D721Med (cell line): ENCODE measurements around the gene MAP3K10.

Experiments
- DNase-seq: peaks from one replicate; pipeline ENCODE4 v3.0.0; 2011; ENCODE audit warnings: low spot score; ENCODE audit not compliant: insufficient read length
- FAIRE-seq: peaks from 2 replicates; lab custom pipeline; 2011; peaks lifted over from hg19 to GRCh38; lab: Jason Lieb, UNC
- TF ChIP-seq, protein P1 (sequence below): IDR thresholded peaks from 2 replicates; pipeline ENCODE4 v1.5.1; 2012; ENCODE audit warnings: mild to moderate bottlenecking, control low read depth; ENCODE audit not compliant: insufficient read depth; ENCODE audit errors: missing control alignments

MAP3K10 gene

DNA sequence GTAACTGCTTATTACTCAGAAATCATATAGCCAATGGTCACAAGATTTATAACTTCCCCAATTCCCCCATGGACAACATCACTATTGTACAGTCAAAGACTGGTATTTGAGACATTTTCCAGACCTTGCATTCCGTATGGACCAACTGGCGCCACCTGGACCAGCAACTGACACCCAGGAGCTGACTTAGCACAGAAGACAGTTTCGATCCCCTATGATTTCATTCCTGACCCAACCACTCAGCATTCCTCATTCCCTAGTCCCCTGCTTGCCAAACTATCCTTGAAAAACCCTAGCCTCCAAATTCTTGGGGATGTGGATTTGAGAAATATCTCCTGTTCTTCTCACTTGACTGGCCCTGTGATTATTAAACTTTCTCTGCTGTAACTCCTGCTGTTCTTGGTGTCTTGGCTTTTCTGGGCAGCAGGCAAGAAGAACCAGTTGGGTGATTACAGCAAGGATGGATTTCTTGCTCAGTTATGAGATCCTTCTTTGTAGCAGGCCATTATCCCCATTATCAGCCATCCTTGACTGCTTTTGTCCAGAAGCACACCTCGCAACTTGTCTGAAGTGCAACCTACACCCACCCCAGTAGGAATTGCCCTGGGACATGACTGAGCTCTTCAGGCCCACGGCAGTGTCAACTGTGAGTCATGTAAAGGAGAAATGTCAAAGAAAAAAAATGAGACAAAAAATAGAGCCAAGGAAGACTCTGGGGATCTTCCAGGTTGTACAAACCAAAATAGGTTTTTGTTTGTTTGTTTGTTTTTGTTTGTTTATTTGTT, 13.7 kb upstream of the MAP3K10 start:
- DNase-seq (no peak), FAIRE-seq (no peak)
- TF ChIP-seq, protein P1, sequence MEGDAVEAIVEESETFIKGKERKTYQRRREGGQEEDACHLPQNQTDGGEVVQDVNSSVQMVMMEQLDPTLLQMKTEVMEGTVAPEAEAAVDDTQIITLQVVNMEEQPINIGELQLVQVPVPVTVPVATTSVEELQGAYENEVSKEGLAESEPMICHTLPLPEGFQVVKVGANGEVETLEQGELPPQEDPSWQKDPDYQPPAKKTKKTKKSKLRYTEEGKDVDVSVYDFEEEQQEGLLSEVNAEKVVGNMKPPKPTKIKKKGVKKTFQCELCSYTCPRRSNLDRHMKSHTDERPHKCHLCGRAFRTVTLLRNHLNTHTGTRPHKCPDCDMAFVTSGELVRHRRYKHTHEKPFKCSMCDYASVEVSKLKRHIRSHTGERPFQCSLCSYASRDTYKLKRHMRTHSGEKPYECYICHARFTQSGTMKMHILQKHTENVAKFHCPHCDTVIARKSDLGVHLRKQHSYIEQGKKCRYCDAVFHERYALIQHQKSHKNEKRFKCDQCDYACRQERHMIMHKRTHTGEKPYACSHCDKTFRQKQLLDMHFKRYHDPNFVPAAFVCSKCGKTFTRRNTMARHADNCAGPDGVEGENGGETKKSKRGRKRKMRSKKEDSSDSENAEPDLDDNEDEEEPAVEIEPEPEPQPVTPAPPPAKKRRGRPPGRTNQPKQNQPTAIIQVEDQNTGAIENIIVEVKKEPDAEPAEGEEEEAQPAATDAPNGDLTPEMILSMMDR = no peak

DNA sequence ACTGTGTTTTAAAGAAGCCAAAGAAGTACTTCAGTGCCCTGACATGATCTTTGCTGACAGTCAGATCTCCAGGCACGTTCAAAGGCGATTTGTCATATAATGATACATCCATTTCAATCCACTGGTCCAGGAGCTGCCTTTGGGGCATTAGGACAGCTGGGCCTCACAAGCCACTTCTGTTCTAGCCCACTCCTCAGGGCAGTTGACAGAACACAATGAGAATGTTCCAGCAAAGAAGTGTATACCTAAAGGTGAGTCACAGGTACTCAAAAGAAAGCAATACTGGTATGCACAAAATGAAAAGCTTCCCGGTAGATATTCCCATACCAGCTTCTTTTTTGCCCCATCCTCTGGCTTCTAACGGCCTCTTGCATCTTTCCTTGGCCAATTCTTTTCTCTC, 12.5 kb upstream of the MAP3K10 start:
- FAIRE-seq (no peak), DNase-seq (no peak)

GRCh38 chr19:40184273-40184672, 7.0 kb upstream of the MAP3K10 start:
- DNase-seq = no peak
- FAIRE-seq = no peak
- TF ChIP-seq, protein P1 = no peak

More for the DNA sequence above, 12.5 kb upstream of the MAP3K10 start:
- TF ChIP-seq, protein P1 = no peak

DNA sequence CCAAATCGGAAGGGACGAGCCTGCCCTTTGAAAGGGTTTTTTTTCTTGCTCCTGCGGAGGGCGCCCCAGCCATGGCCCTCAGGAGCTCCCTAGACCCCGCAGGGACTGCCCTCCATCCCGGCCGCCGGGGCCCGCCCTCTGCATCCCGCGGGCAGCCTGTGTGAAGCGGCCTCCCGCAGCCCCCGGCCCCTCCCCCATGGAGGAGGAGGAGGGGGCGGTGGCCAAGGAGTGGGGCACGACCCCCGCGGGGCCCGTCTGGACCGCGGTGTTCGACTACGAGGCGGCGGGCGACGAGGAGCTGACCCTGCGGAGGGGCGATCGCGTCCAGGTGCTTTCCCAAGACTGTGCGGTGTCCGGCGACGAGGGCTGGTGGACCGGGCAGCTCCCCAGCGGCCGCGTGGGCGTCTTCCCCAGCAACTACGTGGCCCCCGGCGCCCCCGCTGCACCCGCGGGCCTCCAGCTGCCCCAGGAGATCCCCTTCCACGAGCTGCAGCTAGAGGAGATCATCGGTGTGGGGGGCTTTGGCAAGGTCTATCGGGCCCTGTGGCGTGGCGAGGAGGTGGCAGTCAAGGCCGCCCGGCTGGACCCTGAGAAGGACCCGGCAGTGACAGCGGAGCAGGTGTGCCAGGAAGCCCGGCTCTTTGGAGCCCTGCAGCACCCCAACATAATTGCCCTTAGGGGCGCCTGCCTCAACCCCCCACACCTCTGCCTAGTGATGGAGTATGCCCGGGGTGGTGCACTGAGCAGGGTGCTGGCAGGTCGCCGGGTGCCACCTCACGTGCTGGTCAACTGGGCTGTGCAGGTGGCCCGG, 815 bp downstream of the MAP3K10 start:
- DNase-seq = no peak
- TF ChIP-seq, protein P1 = no peak
- no peak for FAIRE-seq

- TF ChIP-seq, protein P1 = no peak
- no peak for FAIRE-seq
These were observed 1.7 kb downstream of the MAP3K10 start for GRCh38 chr19:40192758-40193586.

GRCh38 chr19:40193587-40193849, 2.3 kb downstream of the MAP3K10 start:
- DNase-seq (no peak), FAIRE-seq (no peak)
- TF ChIP-seq, protein P1 = no peak

More at GRCh38 chr19:40192758-40193586, 1.7 kb downstream of the MAP3K10 start:
- DNase-seq = no peak
